ENCODE data around the gene CD8B. TPM values are rescaled to one million over a fixed set of nuclear protein-coding genes. Genes with fewer than 3 reads are reported as not detected.

The CD8B gene
- total and polyA plus RNA-seq, 2 of the 13 experiments (the other 11 are each of a cell fraction or from before 2014, with no cell fraction given): 0.04 TPM; not detected in 1

DNA sequence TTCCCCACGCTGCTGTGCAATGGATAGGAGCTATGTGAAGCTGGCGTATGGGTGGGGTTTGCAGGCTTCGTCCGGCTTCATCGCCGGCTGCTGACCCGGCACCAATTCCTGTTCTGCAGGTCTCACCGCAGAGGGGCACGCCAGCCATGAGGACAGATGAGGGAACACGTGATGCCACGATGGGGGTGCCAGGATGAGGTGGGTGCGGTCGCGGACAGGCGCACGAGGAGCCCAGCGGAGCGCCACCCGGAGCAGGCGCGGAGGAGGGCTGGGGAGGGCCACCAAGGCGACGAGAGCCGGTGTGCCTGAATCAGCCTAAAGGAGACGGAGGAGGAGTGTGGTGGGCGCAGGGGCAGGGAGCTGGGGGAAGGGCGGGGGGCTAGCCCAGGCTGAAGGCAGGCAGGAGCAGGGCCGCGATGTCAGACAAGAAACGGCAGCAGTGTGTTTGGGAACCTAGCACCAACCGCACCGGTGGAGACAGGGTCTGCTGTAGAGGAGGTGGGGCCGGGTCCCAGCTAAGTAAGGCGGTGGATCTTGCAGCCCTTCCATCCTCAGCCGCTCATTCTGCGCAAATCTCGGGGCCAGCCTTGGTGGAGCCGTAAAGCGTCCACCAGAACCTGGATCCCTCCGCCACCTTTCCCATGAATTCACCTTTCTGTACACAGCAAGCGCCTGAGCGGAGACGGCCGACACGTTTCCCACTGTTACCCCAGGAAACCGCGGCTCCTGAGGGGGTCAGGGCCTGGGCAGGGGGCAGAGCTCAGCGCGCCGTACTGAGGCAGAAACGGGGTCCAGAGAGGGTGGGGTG is 54.0 kb downstream of the CD8B start (continued):
- TF ChIP-seq MNT (IDR thresholded peaks at IDR 0.05) (peak; percentile 75), ZNF138 (CRISPR knock-in tag; IDR thresholded peaks at IDR 0.05; ENCODE audit: low read depth) (peak; percentile 68; the same call in 1 of the 2 replicates), PCBP1 (IDR thresholded peaks at IDR 0.05; ENCODE audit: borderline replicate concordance, low read depth, low read length) (0 out of 2 replicates have a peak, but pooled peaks have one; percentile 63), TP53 (CRISPR knock-in tag; conservative IDR thresholded peaks at IDR 0.05) (no peak), HOXA3 (CRISPR knock-in tag; IDR thresholded peaks at IDR 0.05) (no peak; the same call in 1 of the 2 replicates), KLF15 (CRISPR knock-in tag; IDR thresholded peaks at IDR 0.05; ENCODE audit: borderline replicate concordance) (no peak), ZNF430 (CRISPR knock-in tag; IDR thresholded peaks at IDR 0.05) (no peak), ZSCAN29 (CRISPR knock-in tag; conservative IDR thresholded peaks at IDR 0.05) (no peak), GTF2F1 (IDR thresholded peaks at IDR 0.05; ENCODE audit: low read length) (no peak), BORCS8-MEF2B (CRISPR knock-in tag; IDR thresholded peaks at IDR 0.05) (peak; percentile 71), ZNF101 (CRISPR knock-in tag; IDR thresholded peaks at IDR 0.05; ENCODE audit: borderline replicate concordance, low read depth) (no peak; the same call in 1 of the 2 replicates), ZNF691 (CRISPR knock-in tag; IDR thresholded peaks at IDR 0.05; ENCODE audit: borderline replicate concordance, low read depth) (0 out of 2 replicates have a peak, but pooled peaks have one; percentile 10), TEAD3 (CRISPR knock-in tag; optimal IDR thresholded peaks at IDR 0.05; ENCODE audit: borderline replicate concordance) (peak; percentile 16), ZNF276 (CRISPR knock-in tag; IDR thresholded peaks at IDR 0.05; ENCODE audit: low read depth) (0 out of 2 replicates have a peak, but pooled peaks have one; percentile 74), ZFAT (CRISPR knock-in tag; conservative IDR thresholded peaks at IDR 0.05) (no peak), SIN3B (IDR thresholded peaks at IDR 0.05; ENCODE audit: low read length) (no peak), DZIP1 (CRISPR knock-in tag; IDR thresholded peaks at IDR 0.05) (0 out of 2 replicates have a peak, but pooled peaks have one; percentile 29), ZNF558 (CRISPR knock-in tag; IDR thresholded peaks at IDR 0.05; ENCODE audit: borderline replicate concordance) (no peak), NCOA1 (CRISPR knock-in tag; IDR thresholded peaks at IDR 0.05) (no peak)
- TF ChIP-seq, protein P1, sequence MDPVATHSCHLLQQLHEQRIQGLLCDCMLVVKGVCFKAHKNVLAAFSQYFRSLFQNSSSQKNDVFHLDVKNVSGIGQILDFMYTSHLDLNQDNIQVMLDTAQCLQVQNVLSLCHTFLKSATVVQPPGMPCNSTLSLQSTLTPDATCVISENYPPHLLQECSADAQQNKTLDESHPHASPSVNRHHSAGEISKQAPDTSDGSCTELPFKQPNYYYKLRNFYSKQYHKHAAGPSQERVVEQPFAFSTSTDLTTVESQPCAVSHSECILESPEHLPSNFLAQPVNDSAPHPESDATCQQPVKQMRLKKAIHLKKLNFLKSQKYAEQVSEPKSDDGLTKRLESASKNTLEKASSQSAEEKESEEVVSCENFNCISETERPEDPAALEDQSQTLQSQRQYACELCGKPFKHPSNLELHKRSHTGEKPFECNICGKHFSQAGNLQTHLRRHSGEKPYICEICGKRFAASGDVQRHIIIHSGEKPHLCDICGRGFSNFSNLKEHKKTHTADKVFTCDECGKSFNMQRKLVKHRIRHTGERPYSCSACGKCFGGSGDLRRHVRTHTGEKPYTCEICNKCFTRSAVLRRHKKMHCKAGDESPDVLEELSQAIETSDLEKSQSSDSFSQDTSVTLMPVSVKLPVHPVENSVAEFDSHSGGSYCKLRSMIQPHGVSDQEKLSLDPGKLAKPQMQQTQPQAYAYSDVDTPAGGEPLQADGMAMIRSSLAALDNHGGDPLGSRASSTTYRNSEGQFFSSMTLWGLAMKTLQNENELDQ (CRISPR knock-in tag; IDR thresholded peaks at IDR 0.05; ENCODE audit: borderline replicate concordance): no peak
